ENCODE measurements around the gene ERLIN1.
"Not testable (repeated sequence)": the region's sequence is repeated elsewhere in the genome, so short reads cannot be mapped to it uniquely, and the experiment has no call there.

Gene ERLIN1

GRCh38 chr10:100131571-100131970 lies 54.3 kb downstream of the ERLIN1 start:
- DNase-seq = no peak

- DNase-seq = no peak
Measured at GRCh38 chr10:100130831-100131230, 55.0 kb downstream of the ERLIN1 start.

DNA sequence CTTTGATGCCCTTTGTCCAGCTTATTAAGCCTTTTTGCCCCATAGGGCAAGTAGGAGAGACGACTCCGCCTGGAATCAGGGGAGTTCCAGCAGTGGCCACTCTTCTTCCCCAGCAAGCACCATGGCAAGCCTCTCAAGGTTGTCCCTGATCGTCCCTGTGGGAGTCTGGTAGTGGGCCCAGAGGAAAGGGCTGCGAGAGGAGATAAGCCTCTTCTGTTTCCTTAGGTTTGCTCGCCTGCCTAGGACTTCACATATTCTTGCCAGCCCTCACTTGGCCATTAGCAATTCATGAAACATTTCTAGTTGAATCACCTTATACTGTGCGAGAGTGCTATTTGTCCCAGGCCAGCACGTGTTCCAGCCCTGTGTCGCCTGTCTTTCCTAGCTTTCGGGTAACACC lies 56.4 kb downstream of the ERLIN1 start:
- no peak for DNase-seq

DNA sequence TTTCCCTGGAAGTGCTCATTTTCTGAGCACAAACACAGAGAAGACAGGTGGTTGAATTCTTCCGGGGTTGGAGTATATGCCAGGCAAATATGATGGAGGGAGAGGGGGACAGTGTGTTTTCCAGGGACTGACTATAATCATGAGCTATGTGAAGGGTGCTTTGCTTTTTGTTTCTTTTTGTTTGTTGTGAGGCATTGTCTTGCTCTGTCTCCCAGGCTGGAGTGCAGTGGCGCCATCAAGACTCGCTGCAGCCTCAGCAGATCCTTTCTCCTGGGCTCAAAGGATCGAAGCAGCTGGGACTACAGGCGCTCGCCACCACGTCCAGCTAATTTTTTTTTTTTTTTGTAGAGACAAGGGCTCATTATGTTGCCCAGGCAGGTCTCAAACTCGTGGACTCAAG lies 56.9 kb downstream of the ERLIN1 start:
- DNase-seq = no peak

DNA sequence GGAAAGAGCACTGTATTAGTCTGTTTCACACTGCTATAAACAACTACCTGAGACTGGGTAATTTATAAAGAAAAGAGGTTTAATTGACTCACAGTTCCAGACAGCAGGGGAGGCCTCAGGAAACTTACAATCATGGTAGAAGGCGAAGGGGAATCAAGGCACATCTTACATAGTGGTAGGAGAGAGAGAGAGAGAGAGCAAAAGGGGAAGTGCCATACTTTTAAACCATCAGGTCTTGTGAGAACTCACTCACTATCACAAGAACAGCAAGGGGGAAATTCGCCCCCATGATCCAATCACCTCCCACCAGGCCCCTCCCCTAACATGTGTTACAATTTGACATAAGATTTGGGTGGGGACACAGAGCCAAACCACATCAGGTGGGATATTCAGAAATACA lies 60.5 kb downstream of the ERLIN1 start:
- not testable (repeated sequence) for DNase-seq

DNA sequence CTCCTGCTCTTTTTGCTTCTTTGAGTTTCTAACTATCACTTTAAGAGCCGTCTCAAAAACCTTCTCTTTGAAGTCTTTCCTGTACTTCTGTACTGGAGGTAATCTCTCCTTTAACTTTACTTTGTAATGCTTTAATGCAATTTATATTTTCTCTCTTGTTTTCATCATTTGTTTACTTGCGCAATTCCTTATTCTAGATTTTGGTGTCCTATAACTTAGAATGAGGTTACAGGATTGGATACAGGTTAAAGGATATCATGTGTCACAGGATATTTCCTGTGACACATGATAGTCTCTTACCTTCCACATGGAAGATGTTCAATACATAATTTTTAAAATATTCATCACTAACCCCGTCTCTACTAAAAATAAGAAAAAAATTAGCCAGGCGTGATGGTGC lies 61.7 kb downstream of the ERLIN1 start:
- DNase-seq = no peak

- no peak for DNase-seq
Measured at GRCh38 chr10:100122780-100123179, 63.0 kb downstream of the ERLIN1 start.

DNA sequence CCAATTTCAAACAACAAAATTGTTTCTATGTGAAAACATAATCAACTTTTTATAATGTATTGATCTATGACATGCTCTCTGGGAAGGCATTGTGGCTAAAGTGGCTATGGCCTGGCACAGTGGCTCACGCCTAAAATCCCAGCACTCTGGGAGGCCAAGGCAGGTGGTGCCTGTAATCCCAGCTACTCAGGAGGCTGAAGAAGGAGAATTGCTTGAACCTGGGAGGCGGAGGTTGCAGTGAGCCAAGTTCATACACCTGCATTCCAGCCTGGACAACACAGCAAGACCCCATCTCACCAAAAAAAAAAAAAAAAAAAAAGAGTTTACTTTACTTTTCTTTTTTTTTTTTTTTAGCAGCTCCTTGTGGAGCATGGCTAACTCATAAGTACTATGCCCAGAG lies 65.3 kb downstream of the ERLIN1 start:
- DNase-seq = no peak

GRCh38 chr10:100119726-100120125 lies 66.1 kb downstream of the ERLIN1 start:
- no peak for DNase-seq

GRCh38 chr10:100114976-100115770 lies 70.7 kb downstream of the ERLIN1 start:
- DNase-seq = no peak

DNA sequence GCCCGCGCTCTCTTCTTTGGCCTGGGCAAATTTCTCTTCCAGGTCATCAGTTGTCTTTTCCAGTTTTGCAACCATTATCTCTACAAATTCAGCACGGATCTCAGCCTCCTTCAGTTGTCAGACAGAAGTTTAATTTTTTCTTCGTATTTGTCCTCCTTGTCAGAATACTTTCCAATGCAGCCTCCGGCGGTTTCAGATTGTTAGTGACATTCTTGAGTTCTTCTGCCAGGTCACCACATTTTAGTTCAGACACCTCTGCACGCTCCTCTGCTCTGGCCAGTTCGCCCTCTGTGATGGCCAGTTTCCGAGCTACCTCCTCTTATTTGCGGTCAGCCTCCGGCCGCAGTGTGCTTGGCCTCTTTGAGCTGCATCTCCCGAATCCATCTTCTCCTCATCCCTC lies 71.4 kb downstream of the ERLIN1 start:
- no peak for DNase-seq

- no peak for DNase-seq
Measured at GRCh38 chr10:100109670-100110069, 76.2 kb downstream of the ERLIN1 start.

- no peak for DNase-seq
Measured at GRCh38 chr10:100106865-100107264, 79.0 kb downstream of the ERLIN1 start.

DNA sequence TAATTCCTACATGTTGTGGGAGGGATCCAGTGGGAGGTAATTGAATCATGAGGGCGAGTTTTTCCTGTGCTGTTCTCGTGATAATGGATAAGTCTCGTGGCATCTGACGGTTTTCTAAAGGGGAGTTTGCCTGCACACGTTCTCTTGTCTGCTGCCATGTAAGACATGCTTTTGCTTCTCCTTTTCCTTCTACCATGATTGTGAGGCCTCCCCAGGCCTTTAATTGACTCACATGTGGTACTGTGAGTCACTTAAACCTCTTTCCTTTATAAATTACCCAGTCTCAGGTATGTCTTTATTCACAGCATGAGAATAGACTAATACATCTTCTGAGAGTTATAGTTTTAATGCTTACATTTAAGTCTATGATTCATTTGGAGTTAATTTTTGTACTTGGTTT lies 81.5 kb downstream of the ERLIN1 start:
- no peak for DNase-seq

DNA sequence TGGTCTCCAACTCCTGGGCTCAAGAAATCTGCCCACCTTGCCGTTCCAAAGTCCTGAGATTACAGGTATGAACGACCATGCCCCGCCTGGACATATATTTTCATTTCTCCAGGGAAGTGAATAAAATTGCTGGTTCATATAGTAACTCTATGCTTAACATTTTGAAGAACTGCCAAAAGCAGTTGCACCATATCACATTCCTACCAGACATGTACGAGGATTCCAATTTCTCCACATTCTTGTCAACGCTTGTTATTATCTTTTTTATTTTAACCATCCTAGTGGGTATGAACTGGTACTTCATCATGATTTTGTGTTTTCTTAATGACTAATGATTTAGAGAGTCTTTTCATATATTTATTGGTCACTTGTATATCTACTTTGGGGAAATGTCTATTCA lies 82.2 kb downstream of the ERLIN1 start:
- no peak for DNase-seq

- no peak for DNase-seq
Measured at GRCh38 chr10:100101192-100102076, 84.4 kb downstream of the ERLIN1 start.

DNA sequence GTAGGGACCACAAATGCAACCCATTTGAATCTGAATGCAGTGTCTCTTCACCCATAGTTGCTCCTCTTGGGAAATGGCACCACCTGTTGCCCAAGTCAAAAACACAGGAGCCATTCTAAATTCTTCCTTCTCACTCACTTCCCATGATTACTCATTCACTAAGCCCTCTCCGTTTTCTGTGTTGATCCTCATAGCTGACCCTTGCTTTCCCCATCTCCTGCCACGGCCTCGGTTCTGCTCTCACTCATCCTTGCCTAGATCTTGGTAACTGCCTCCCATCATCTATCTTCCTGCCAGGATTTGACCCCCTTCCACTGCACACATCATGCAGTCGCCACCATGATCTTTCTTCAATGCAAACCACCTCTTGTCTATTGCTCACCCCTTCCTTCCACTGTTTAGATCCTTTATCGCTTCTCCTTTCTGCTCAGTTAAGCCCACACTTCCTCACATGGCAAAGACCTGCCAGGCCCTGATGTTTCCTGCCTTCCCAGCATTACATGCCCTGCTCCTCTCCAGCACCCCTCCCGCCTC lies 85.1 kb downstream of the ERLIN1 start:
- DNase-seq = no peak

Data from cortex of kidney (tissue), 1 donor.